CD4-positive, CD25-positive, alpha-beta regulatory T cell (primary cell): ENCODE results near the gene CDCA3. TPM values are rescaled to one million over a fixed set of nuclear protein-coding genes. Genes with fewer than 3 reads are reported as not detected.

ENCODE experiments used
- ATAC-seq, 2 donors: fragments of 150-1000 bp; cut with Tn5 transposase; one replicate each; pipeline ENCODE4 v1.10.0; 2021; ENCODE audit warnings: low read depth in 2 of 2, moderate number of reproducible peaks in 2 of 2, moderate library complexity in 1 of 2
- DNase-seq, 3 donors: peaks; one replicate each; pipeline versions ENCODE4 v3.0.0 to v3.0.0-alpha.2; 2012 to 2022; ENCODE audit warnings: mixed read lengths in 1 of 3
- H3K27ac ChIP-seq: one replicate; pipeline ENCODE4 v1.7.0; 2013; ENCODE audit warnings: mild to moderate bottlenecking, low read length; ENCODE audit not compliant: insufficient read depth, poor library complexity, severe bottlenecking
- H3K27me3 ChIP-seq: one replicate; pipeline ENCODE4 v1.7.0; 2013; ENCODE audit warnings: low read length; ENCODE audit not compliant: control insufficient read depth, insufficient read depth
- H3K36me3 ChIP-seq: one replicate; pipeline ENCODE4 v1.7.0; 2013; ENCODE audit warnings: mild to moderate bottlenecking, low read length, moderate library complexity; ENCODE audit not compliant: control insufficient read depth, insufficient read depth
- H3K4me1 ChIP-seq: 2 replicates; pipeline ENCODE4 v1.7.0; 2013; ENCODE audit warnings: mild to moderate bottlenecking, low read length; ENCODE audit not compliant: insufficient read depth, control insufficient read depth, poor library complexity, severe bottlenecking
- H3K4me3 ChIP-seq: one replicate; pipeline ENCODE4 v1.7.0; 2013; ENCODE audit warnings: low read depth, mild to moderate bottlenecking, low read length, moderate library complexity
- H3K9me3 ChIP-seq, 2 experiments: 1 replicate in 1 of 2; 2 replicates in 1 of 2; pipeline ENCODE4 v1.7.0; 2013; ENCODE audit warnings: low read length in 2 of 2, mild to moderate bottlenecking in 1 of 2, moderate library complexity in 1 of 2; ENCODE audit not compliant: control insufficient read depth in 2 of 2
- H3K27ac Mint-ChIP-seq, 3 donors: one replicate each; pipeline ENCODE4 v1.8.0; 2020 to 2022; ENCODE audit warnings: mild to moderate bottlenecking in 3 of 3, mixed read lengths in 3 of 3, moderate library complexity in 2 of 3
- H3K27me3 Mint-ChIP-seq: one replicate; pipeline ENCODE4 v1.8.0; 2022; ENCODE audit warnings: mild to moderate bottlenecking, mixed read lengths
- H3K36me3 Mint-ChIP-seq: one replicate; pipeline ENCODE4 v1.8.0; 2020; ENCODE audit warnings: mixed read lengths
- H3K4me1 Mint-ChIP-seq, 4 donors: one replicate each; pipeline ENCODE4 v1.8.0; 2020 to 2022; ENCODE audit warnings: mixed read lengths in 4 of 4, mild to moderate bottlenecking in 1 of 4
- H3K4me3 Mint-ChIP-seq, 4 donors: one replicate each; pipeline ENCODE4 v1.8.0; 2020 to 2022; ENCODE audit warnings: mild to moderate bottlenecking in 4 of 4, mixed read lengths in 4 of 4, moderate library complexity in 3 of 4
- H3K9me3 Mint-ChIP-seq, 7 donors: one replicate each; pipeline ENCODE4 v1.8.0; 2020 to 2022; ENCODE audit warnings: mixed read lengths in 7 of 7, mild to moderate bottlenecking in 3 of 7, moderate library complexity in 2 of 7
- polyA plus RNA-seq, 4 donors: library from polyadenylated mRNA; unstranded; fragments of 300-500 nt; fragmentation: Illumina TruSeq; gene quantifications; one replicate each; pipeline ENCODE4 v1.2.3, GENCODE V29; 2021
- total RNA-seq: library from RNA; stranded (reverse); gene quantifications from one replicate; pipeline ENCODE4 v1.2.3, GENCODE V29; 2022

CDCA3 gene
- total and polyA plus RNA-seq, 5 donors from 2014 or later, result 1.7 to 4.0 (median 1.9) TPM

- H3K4me1 Mint-ChIP-seq, result no peaks in the 10 kb centered on the region
- ATAC-seq (no peak), DNase-seq (no peak)
- no peak within 1 kb of the TSS for H3K27ac ChIP-seq
- H3K36me3 ChIP-seq, result no peaks in the 10 kb centered on the region
- no peak within 1 kb of the TSS for H3K4me3 Mint-ChIP-seq
- peaks cover under 1% of the 10 kb centered on the region for H3K27me3 Mint-ChIP-seq
- no peaks in the 10 kb centered on the region for H3K9me3 ChIP-seq
- no peaks in the 10 kb centered on the region for H3K27me3 ChIP-seq
- H3K27ac Mint-ChIP-seq, result no peak within 1 kb of the TSS
- H3K36me3 Mint-ChIP-seq, result no peaks in the 10 kb centered on the region
- H3K9me3 Mint-ChIP-seq, result no peaks in the 10 kb centered on the region
- no peak within 1 kb of the TSS for H3K4me3 ChIP-seq
- H3K4me1 ChIP-seq, result peaks cover under 1% of the 10 kb centered on the region
These were observed 10.1 kb downstream of the CDCA3 start, which contains the start of gene GNB3 for GRCh38 chr12:6840761-6841515. Gene GNB3, plus strand, starts transcription at chr12:6840925. Its CDS starts 363 bp downstream, at chr12:6841288.

GRCh38 chr12:6840330-6840729 lies 10.8 kb downstream of the CDCA3 start:
- no peak overlapping the region for H3K4me3 Mint-ChIP-seq
- peaks cover 0 to 5% (median 2%) of the 10 kb centered on the region in 4 donors for H3K4me1 Mint-ChIP-seq
- DNase-seq (no peak), ATAC-seq (no peak)
- Histone ChIP-seq H3K27me3 (no peaks in the 10 kb centered on the region), H3K4me3 (no peak overlapping the region), H3K4me1 (peaks cover 3% of the 10 kb centered on the region), H3K9me3 (no peaks in the 10 kb centered on the region), H3K27ac (no peak overlapping the region), H3K36me3 (no peaks in the 10 kb centered on the region)
- no peak overlapping the region for H3K27ac Mint-ChIP-seq
- peaks cover 6% of the 10 kb centered on the region for H3K27me3 Mint-ChIP-seq
- H3K9me3 Mint-ChIP-seq, result no peaks in the 10 kb centered on the region
- H3K36me3 Mint-ChIP-seq, result no peaks in the 10 kb centered on the region

- Mint-ChIP-seq H3K4me1 (peaks cover 0 to 5% (median 2%) of the 10 kb centered on the region in 4 donors), H3K27ac (no peak overlapping the region), H3K4me3 (no peak overlapping the region), H3K27me3 (peaks cover 6% of the 10 kb centered on the region), H3K36me3 (no peaks in the 10 kb centered on the region), H3K9me3 (no peaks in the 10 kb centered on the region)
- H3K36me3 ChIP-seq, result no peaks in the 10 kb centered on the region
- H3K4me3 ChIP-seq, result no peak overlapping the region
- H3K27me3 ChIP-seq, result no peaks in the 10 kb centered on the region
- ATAC-seq (no peak), DNase-seq (no peak)
- H3K27ac ChIP-seq, result no peak overlapping the region
- no peaks in the 10 kb centered on the region for H3K9me3 ChIP-seq
- peaks cover 3% of the 10 kb centered on the region for H3K4me1 ChIP-seq
These were observed 11.4 kb downstream of the CDCA3 start for GRCh38 chr12:6839482-6840201.

DNA sequence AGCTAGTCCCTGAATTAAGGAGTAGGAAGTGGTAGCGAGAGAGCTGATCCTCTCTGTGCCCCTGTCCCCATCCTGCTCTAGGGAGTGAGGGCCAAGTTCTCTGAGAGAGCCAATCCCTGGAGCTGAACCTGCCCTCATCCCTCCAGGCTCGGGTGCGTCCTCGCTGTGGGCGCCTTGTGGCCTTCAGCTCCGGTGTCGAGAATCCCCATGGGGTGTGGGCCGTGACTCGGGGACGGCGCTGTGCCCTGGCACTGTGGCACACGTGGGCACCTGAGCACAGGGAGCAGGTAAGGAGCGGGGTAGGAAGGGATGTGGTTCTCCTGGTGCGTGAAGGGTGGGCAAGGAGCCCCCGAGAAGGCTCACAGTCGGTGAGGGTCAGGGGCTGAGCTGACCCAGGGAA lies 12.2 kb downstream of the CDCA3 start:
- Histone ChIP-seq H3K27ac (no peak overlapping the region), H3K4me1 (peaks cover 3% of the 10 kb centered on the region), H3K27me3 (no peaks in the 10 kb centered on the region), H3K4me3 (no peak overlapping the region), H3K9me3 (no peaks in the 10 kb centered on the region), H3K36me3 (no peaks in the 10 kb centered on the region)
- Mint-ChIP-seq H3K27ac (no peak overlapping the region), H3K27me3 (peaks cover 6% of the 10 kb centered on the region), H3K4me3 (no peak overlapping the region), H3K36me3 (no peaks in the 10 kb centered on the region), H3K9me3 (no peaks in the 10 kb centered on the region), H3K4me1 (peaks cover 0 to 5% (median 2%) of the 10 kb centered on the region in 4 donors)
- ATAC-seq (no peak), DNase-seq (no peak)

DNA sequence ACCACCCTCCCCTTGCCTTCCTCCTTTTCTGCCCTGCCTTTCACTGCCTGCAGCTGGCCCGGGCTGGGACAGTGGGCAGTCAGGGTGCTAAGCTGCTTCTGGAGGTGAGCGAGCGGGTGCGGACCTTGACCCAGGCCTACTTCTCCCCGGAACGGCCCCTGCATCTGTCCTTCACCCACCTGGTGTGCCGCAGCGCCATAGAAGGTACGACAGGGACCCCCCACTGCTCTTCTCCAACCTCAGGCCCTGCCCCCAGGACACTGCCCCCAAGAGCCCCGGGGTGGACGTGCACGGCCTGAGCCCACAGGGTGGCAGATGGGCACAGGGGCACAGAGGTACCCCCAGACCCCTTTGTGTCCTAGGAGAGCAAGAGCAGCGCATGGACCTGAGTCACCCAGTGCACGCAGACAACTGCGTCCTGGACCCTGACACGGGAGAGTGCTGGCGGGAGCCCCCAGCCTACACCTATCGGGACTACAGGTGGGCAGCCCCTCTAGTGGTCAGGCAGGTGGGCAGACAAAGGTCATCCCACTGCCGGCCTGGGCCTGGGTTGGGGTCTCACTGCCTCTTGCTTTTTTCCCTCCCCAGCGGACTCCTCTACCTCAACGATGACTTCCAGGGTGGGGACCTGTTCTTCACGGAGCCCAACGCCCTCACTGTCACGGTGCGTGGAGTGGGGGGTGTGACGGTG lies 13.6 kb downstream of the CDCA3 start:
- Mint-ChIP-seq H3K4me3 (no peak overlapping the region), H3K9me3 (no peaks in the 10 kb centered on the region), H3K4me1 (peaks cover 0 to 5% (median 2%) of the 10 kb centered on the region in 4 donors), H3K27ac (peak overlapping the region in 1 of 3 donors; percentile 26), H3K36me3 (no peaks in the 10 kb centered on the region), H3K27me3 (peaks cover 6% of the 10 kb centered on the region)
- H3K4me3 ChIP-seq, result no peak overlapping the region
- ATAC-seq, result no peak
- no peaks in the 10 kb centered on the region for H3K36me3 ChIP-seq
- H3K27ac ChIP-seq, result no peak overlapping the region
- no peaks in the 10 kb centered on the region for H3K9me3 ChIP-seq
- H3K27me3 ChIP-seq, result no peaks in the 10 kb centered on the region
- DNase-seq, result no peak
- H3K4me1 ChIP-seq, result peaks cover 3% of the 10 kb centered on the region

DNA sequence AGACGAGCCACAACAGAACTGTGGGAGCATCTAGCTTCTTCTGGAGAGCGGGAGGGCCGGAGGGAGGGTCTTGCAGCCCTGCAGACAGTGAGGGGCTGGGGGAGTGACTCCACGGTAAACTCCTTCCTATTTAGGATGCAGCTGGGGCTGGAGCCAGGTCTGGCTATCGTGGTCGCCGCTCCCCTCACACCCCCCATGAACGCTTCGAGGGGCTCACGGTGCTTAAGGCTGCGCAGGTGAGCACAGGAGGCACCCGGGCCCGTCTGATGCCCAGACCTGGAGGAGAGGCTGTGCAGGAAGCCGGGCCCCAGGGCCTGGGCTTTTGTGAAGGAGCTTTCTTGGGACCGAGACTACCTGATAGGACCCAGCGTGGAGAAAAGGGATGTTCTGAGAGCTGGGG lies 14.2 kb downstream of the CDCA3 start:
- Histone ChIP-seq H3K27me3 (no peaks in the 10 kb centered on the region), H3K4me1 (peaks cover 3% of the 10 kb centered on the region), H3K27ac (no peak overlapping the region), H3K9me3 (no peaks in the 10 kb centered on the region), H3K4me3 (no peak overlapping the region), H3K36me3 (no peaks in the 10 kb centered on the region)
- no peaks in the 10 kb centered on the region for H3K36me3 Mint-ChIP-seq
- H3K9me3 Mint-ChIP-seq, result no peaks in the 10 kb centered on the region
- no peak overlapping the region for H3K4me3 Mint-ChIP-seq
- H3K27ac Mint-ChIP-seq, result no peak overlapping the region
- H3K27me3 Mint-ChIP-seq, result peaks cover 12% of the 10 kb centered on the region
- no peak for ATAC-seq
- H3K4me1 Mint-ChIP-seq, result peaks cover 0 to 5% (median 2%) of the 10 kb centered on the region in 4 donors
- DNase-seq, result no peak

GRCh38 chr12:6834873-6835272 lies 16.2 kb downstream of the CDCA3 start:
- Mint-ChIP-seq H3K27me3 (peaks cover 29% of the 10 kb centered on the region), H3K36me3 (no peaks in the 10 kb centered on the region), H3K4me3 (no peak overlapping the region), H3K9me3 (no peaks in the 10 kb centered on the region), H3K4me1 (peaks cover 0 to 6% (median 2%) of the 10 kb centered on the region in 4 donors), H3K27ac (no peak overlapping the region)
- H3K9me3 ChIP-seq, result no peaks in the 10 kb centered on the region
- no peak for DNase-seq
- no peaks in the 10 kb centered on the region for H3K36me3 ChIP-seq
- no peak for ATAC-seq
- H3K4me1 ChIP-seq, result peaks cover 3% of the 10 kb centered on the region
- H3K27me3 ChIP-seq, result peaks cover 6% of the 10 kb centered on the region
- H3K4me3 ChIP-seq, result no peak overlapping the region
- no peak overlapping the region for H3K27ac ChIP-seq
